ENCODE results near the gene ERMAP.

Gene ERMAP

GRCh38 chr1:42776502-42776901 is 40.4 kb upstream of the ERMAP start:
- TF ChIP-seq CTCF (IDR thresholded peaks at IDR 0.05; ENCODE audit: control insufficient read depth, insufficient read depth, low read depth, low read length, missing control alignments), result no peak
- no peak for DNase-seq (ENCODE audit: low read depth)
- H3K4me3 ChIP-seq (ENCODE audit: control insufficient read depth, low read depth, low read length), result no peak overlapping the region

GRCh38 chr1:42777852-42778251 is 39.1 kb upstream of the ERMAP start:
- TF ChIP-seq CTCF (IDR thresholded peaks at IDR 0.05; ENCODE audit: control insufficient read depth, insufficient read depth, low read depth, low read length, missing control alignments), result peak; percentile 84
- no peak for DNase-seq (ENCODE audit: low read depth)
- no peak overlapping the region for H3K4me3 ChIP-seq (ENCODE audit: control insufficient read depth, low read depth, low read length)

GRCh38 chr1:42779725-42780124 is 37.2 kb upstream of the ERMAP start:
- no peak for DNase-seq (ENCODE audit: low read depth)
- H3K4me3 ChIP-seq (ENCODE audit: control insufficient read depth, low read depth, low read length), result no peak overlapping the region
- no peak for TF ChIP-seq CTCF (IDR thresholded peaks at IDR 0.05; ENCODE audit: control insufficient read depth, insufficient read depth, low read depth, low read length, missing control alignments)

- TF ChIP-seq CTCF (IDR thresholded peaks at IDR 0.05; ENCODE audit: control insufficient read depth, insufficient read depth, low read depth, low read length, missing control alignments), result no peak
- DNase-seq (ENCODE audit: low read depth), result no peak
- H3K4me3 ChIP-seq (ENCODE audit: control insufficient read depth, low read depth, low read length), result no peak overlapping the region
These were observed 36.7 kb upstream of the ERMAP start for GRCh38 chr1:42780176-42780575.

- no peak for TF ChIP-seq CTCF (IDR thresholded peaks at IDR 0.05; ENCODE audit: control insufficient read depth, insufficient read depth, low read depth, low read length, missing control alignments)
- no peak overlapping the region for H3K4me3 ChIP-seq (ENCODE audit: control insufficient read depth, low read depth, low read length)
- no peak for DNase-seq (ENCODE audit: low read depth)
These were observed 33.8 kb upstream of the ERMAP start for GRCh38 chr1:42783092-42783491.

- TF ChIP-seq CTCF (IDR thresholded peaks at IDR 0.05; ENCODE audit: control insufficient read depth, insufficient read depth, low read depth, low read length, missing control alignments), result no peak
- DNase-seq (ENCODE audit: low read depth), result no peak
- no peak overlapping the region for H3K4me3 ChIP-seq (ENCODE audit: control insufficient read depth, low read depth, low read length)
These were observed 32.4 kb upstream of the ERMAP start for GRCh38 chr1:42784547-42784945.

Measured in AG09309 (cell line).